ENCODE measurements around the gene ROM1.
A peak's percentile ranks its signal among the peaks of the same experiment; 100 is the strongest.
"Not testable (repeated sequence)": the region's sequence is repeated elsewhere in the genome, so short reads cannot be mapped to it uniquely, and the experiment has no call there.

ROM1 gene

GRCh38 chr11:62610814-62611704, 2.0 kb upstream of the ROM1 start:
- no peak for DNase-seq

GRCh38 chr11:62611705-62612365, 1.2 kb upstream of the ROM1 start:
- DNase-seq: peak; percentile 65

DNA sequence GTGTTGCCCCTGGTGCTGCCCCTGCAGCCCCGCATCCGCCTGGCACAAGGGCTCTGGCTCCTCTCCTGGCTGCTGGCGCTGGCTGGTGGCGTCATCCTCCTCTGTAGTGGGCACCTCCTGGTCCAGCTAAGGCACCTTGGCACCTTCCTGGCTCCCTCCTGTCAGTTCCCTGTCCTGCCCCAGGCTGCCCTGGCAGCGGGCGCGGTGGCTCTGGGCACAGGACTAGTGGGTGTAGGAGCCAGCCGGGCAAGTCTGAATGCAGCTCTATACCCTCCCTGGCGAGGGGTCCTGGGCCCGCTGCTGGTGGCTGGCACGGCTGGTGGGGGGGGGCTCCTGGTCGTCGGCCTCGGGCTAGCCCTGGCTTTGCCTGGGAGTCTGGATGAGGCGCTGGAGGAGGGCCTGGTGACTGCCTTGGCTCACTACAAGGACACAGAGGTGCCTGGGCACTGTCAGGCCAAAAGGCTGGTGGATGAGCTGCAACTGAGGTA, 278 bp downstream of the ROM1 start:
- no peak for DNase-seq

GRCh38 chr11:62614275-62614674, 1.2 kb downstream of the ROM1 start:
- DNase-seq: no peak

DNA sequence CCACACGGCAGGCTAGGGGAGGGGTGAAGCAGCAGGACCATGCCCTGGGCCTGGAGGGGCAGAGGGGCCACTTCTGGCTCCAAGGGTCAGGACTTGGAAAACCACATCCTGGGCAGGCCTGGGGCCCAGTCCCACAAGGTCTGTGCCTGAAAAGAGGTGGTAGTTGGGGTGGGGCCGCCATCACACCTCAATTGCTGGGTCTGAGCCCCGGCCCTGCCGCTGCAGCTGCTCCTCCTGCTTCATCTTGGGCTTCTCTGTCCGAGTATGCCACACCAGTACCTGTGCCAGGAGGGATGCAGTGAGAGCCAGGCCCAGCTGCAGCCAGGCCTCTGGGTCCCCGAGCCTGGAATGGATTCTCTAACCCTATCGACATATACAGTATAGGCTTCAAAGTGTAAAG, 2.5 kb downstream of the ROM1 start:
- DNase-seq: no peak

GRCh38 chr11:62616957-62617356, 3.9 kb downstream of the ROM1 start:
- DNase-seq: not testable (repeated sequence)

GRCh38 chr11:62621027-62621566, 8.0 kb downstream of the ROM1 start:
- DNase-seq: no peak

DNA sequence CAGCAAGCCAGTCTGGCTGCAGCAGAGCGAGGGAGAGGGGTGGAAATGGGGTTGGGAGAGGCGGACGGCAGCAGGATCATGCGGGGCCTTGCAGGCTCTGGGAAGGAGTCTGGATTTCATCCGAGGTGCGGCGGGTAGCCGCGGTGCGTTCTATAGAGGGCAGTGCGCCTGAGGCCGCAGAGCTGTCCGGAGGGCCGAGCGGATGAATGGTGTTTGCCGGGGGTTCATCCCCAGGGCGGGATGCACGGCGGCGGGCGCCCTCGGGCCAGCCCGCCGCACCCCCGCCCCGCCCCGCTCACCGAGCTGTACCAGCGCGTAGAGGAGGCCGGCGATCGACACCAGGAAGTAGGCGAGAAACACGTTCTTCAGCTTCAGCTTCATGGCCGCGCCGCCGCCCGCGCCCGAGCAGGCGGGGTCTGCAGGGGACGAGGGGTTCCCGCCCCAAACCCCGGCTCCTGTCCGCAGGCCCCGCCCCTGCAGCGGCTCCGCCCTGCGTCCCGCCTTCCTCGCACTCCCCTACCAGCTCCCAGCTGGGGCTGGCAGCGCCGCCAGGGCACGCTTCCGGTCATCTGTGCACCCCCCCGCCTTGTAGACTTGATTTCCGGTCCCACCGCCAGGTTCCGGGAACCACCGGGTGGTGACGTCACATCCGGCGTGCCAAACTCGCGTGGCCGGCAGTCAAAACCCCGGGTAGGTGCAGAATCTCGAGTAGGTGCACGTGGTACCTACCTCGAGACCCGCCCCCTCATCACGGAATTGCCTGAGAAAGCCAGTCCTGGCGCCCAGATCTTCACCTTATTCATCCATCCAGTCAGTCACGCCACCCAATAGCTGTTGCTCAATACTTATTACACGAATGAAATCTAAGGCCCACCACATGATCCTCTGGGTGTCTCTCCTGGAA, 8.8 kb downstream of the ROM1 start, which contains the start of gene B3GAT3:
Gene B3GAT3, minus strand, starts transcription at position 420 of the 904 bp plus-strand sequence. Its CDS starts 39 bp downstream, at position 381.
- peak; percentile 99 for DNase-seq

GRCh38 chr11:62622476-62623089, 9.5 kb downstream of the ROM1 start:
- DNase-seq: no peak

GRCh38 chr11:62627713-62628112, 14.7 kb downstream of the ROM1 start:
- no peak for DNase-seq

DNA sequence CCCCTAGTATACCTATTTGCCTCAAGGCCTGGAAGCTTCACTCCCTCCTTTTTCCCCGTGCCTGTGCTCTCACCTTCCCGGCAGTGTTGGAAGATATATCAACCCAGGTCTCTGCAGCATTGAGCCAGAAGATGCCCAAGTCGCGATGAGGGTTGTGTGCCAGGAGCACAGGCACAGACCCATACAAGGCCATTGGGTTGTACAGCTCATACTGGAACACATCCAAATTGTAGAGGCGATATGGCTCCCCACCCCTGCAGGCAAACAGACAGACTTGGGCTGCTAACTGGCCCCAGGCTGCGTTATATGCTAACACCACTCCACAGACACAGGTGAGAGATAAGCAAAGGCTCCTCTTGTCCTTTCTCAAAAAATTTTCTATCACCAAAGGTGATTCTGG, 19.4 kb downstream of the ROM1 start:
- DNase-seq: no peak

DNA sequence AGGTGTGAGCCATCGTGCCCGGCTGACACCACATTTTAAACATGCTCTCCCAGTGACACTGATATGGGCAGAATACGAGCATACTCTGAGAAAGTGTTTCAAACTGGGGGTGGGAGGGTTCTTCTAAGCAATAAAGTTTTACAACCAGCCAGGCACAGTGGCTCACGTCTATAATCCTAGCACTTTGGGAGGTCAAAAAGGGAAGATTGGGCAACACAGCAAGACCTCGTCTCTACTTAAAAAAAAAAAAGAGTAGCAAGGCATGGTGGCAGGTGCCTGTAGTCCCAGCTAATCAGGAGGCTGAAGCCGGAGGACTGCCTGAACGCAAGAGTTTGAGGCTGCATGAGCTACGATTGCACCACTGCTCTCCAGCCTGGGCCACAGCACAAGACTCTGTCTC, 31.2 kb downstream of the ROM1 start:
- no peak for DNase-seq

GRCh38 chr11:62645671-62645945, 32.6 kb downstream of the ROM1 start:
- DNase-seq: no peak

DNA sequence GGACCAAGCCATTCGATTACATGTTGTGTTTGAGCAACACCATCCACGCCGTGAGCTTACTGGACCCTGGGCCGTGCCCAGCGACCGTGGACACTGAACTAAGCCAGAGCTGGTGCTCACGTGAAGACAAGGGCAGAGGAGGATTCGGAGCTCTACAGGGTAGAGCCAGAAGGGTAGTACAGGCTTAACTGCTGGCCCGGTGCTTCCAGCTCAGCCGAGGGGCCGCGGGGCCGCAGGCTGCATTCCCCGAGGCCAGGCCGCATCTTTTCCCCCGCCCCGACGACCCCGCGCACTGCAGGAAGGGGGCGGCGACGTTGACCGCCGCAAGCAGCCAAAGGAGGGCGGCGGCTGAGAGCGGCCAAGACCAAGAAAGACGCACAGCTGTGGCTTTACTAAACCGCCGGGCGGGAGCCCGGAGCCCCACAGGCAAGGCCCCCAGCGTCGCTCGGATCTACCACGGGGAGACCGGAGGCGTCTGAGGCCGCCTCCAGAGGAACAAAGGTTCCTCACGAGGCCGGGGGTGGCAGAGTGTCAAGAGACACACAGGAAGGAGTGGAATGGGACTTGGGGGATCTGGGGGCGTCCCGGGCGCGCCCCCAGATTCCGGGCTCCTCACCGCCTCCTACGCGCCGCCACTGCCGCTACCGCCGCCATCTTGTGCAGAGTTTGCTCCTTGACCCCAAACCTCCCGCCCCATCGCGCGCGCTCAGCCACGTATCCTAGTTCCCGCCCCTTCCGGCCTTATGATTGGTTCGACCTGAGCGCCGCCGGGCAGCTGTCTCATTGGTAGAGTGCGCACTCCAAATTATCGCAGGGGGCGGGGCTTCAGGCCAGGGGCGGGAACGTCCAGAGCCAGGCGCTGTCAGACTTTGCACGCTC, 33.1 kb downstream of the ROM1 start, which contains the start of gene GANAB:
Gene GANAB, minus strand, starts transcription at position 668 of the 879 bp plus-strand sequence. Its CDS starts 14 bp downstream, at position 654.
- DNase-seq: peak; percentile 99

- no peak for DNase-seq
Measured at GRCh38 chr11:62646825-62647608, 34.0 kb downstream of the ROM1 start.

GRCh38 chr11:62647609-62648005, 34.5 kb downstream of the ROM1 start:
- no peak for DNase-seq

DNA sequence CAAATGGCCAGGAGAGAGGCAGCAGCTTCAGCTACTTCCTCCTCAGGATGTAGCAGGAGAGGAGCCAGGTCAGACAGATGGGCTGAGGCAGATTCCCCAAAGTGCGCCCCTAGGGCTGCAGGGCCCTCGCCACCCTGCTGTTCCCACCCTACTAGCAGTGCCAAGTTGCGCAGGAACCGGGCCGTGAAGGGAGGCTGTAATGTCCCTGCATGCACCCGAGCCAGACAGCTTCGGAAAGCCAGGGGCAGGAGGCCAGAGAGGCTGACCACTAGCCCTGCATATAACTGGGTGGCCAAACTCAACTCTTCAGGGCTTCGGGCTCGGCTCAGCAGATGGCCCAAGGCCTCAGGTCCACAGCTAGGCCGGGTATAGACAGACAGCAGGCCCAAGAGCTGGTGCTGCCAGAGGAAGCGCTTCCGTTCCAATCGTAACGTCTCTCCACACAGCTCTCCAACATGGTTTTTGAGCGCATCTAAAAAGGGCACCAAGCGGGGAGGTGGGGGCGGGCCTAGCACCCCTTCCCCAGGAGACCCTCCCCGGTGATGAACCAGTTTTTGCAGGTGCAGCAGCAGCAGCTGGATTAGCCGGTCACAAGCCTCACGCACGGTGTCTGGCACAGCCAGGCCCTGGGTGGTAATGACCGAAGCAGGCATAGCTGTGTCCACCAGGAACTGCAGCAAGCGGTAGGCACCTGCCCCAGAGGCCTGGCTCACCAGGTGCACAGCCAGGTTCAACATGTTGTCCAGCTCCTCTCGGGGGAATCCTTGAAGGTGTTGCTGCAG, 35.3 kb downstream of the ROM1 start:
- DNase-seq: no peak

- DNase-seq: no peak
Measured at GRCh38 chr11:62648967-62649364, 35.9 kb downstream of the ROM1 start.

- no peak for DNase-seq
Measured at GRCh38 chr11:62649486-62649885, 36.4 kb downstream of the ROM1 start.

GRCh38 chr11:62650283-62650682, 37.2 kb downstream of the ROM1 start:
- not testable (repeated sequence) for DNase-seq
